GM13976 (cell line): ENCODE data around the gene KCNQ5.

ENCODE experiments used
- DNase-seq: peaks from one replicate; pipeline ENCODE4 v3.0.0; 2012; ENCODE audit warnings: low spot score
- CTCF ChIP-seq: IDR thresholded peaks from 2 replicates; pipeline ENCODE4 v1.5.1; 2012; ENCODE audit warnings: borderline replicate concordance, mild to moderate bottlenecking; ENCODE audit not compliant: insufficient read depth; ENCODE audit errors: extremely low read depth, missing control alignments, control extremely low read depth
- in situ Hi-C: fragments of 300-500 bp; cut with MboI; formaldehyde crosslinking; loops from one replicate; pipeline ENCODE4 v1.12.0; 2022; ENCODE audit warnings: low sequenced_read_pairs, mixed read lengths, inconsistent platforms; ENCODE audit not compliant: unreplicated experiment

The KCNQ5 gene

GRCh38 chr6:72636786-72637185, 14.9 kb downstream of the KCNQ5 start:
- in situ Hi-C loops: no loop called here
- no peak for TF ChIP-seq CTCF
- no peak for DNase-seq

GRCh38 chr6:72639920-72640614, 18.2 kb downstream of the KCNQ5 start:
- in situ Hi-C loops: no loop called here
- DNase-seq: no peak
- peak; percentile 16 for TF ChIP-seq CTCF

- in situ Hi-C loops: no loop called here
- no peak for TF ChIP-seq CTCF
- no peak for DNase-seq
Measured at GRCh38 chr6:72640615-72640930, 18.7 kb downstream of the KCNQ5 start.

GRCh38 chr6:72642435-72642834, 20.6 kb downstream of the KCNQ5 start:
- in situ Hi-C loops: no loop called here
- TF ChIP-seq CTCF: no peak
- no peak for DNase-seq

- no peak for DNase-seq
- in situ Hi-C loops: no loop called here
- TF ChIP-seq CTCF: peak; percentile 17
Measured at GRCh38 chr6:72643214-72643613, 21.4 kb downstream of the KCNQ5 start.

GRCh38 chr6:72646604-72647485, 25.0 kb downstream of the KCNQ5 start:
- TF ChIP-seq CTCF: no peak
- in situ Hi-C loops: no loop called here
- no peak for DNase-seq

- DNase-seq: no peak
Measured at GRCh38 chr6:72647489-72647888, 25.6 kb downstream of the KCNQ5 start.

More at GRCh38 chr6:72647489-72647888, 25.6 kb downstream of the KCNQ5 start:
- in situ Hi-C loops: no loop called here
- no peak for TF ChIP-seq CTCF
